Measurements from ENCODE around the gene SPATA24. TPM values are rescaled to one million over a fixed set of nuclear protein-coding genes. Genes with fewer than 3 reads are reported as not detected.
A peak's percentile ranks its signal among the peaks of the same experiment; 100 is the strongest.

Gene SPATA24
- total RNA-seq, 1 experiment from 2014 or later, result 13.0 TPM

- Histone ChIP-seq H3K9ac (ENCODE audit: extremely low read depth, insufficient read length, low read length) (no peak overlapping the region), H3K56ac (ENCODE audit: insufficient read length, low read depth, low read length) (no peak overlapping the region), H3K18ac (ENCODE audit: insufficient read length, low read depth, low read length) (no peak overlapping the region), H3K79me2 (ENCODE audit: insufficient read depth, low read length) (no peaks in the 10 kb centered on the region), H3K14ac (ENCODE audit: insufficient read depth, low read length) (no peak overlapping the region; the same call in 1 of the 2 replicates), H3K4me1 (ENCODE audit: insufficient read depth, low read length) (peaks cover 4% of the 10 kb centered on the region; the same call in 1 of the 2 replicates), H3K27me3 (ENCODE audit: insufficient read depth, low read length) (peaks cover 8% of the 10 kb centered on the region), H3K4ac (ENCODE audit: low read depth, low read length) (no peak overlapping the region), H3K79me1 (ENCODE audit: insufficient read depth, low read depth, low read length, poor library complexity, severe bottlenecking) (no peaks in the 10 kb centered on the region), H4K20me1 (ENCODE audit: control insufficient read depth, insufficient read depth, insufficient read length) (no peaks in the 10 kb centered on the region), H3K9me3 (ENCODE audit: control insufficient read depth, low read depth, low read length) (no peaks in the 10 kb centered on the region), H2BK15ac (ENCODE audit: low read depth, low read length) (no peak overlapping the region), H3K23ac (ENCODE audit: insufficient read length, low read depth, low read length) (no peak overlapping the region), H4K91ac (ENCODE audit: insufficient read length, low read depth, low read length) (no peak overlapping the region), H3K4me2 (ENCODE audit: insufficient read depth, insufficient read length, low read length) (no peak overlapping the region), H3K27ac (ENCODE audit: insufficient read length, low read depth, low read length) (no peak overlapping the region), H4K5ac (ENCODE audit: insufficient read length, low read depth, low read length) (no peak overlapping the region), H2AK5ac (ENCODE audit: insufficient read length, low read length) (no peak overlapping the region), H3K23me2 (ENCODE audit: insufficient read length, low read depth, low read length, poor library complexity, severe bottlenecking) (peaks cover 22% of the 10 kb centered on the region), H2BK12ac (ENCODE audit: insufficient read length, low read depth, low read length) (no peak overlapping the region), H3T11ph (ENCODE audit: low read length) (no peak overlapping the region), H2AFZ (ENCODE audit: low read length) (no peak overlapping the region), H2BK120ac (ENCODE audit: low read depth, low read length, poor library complexity, severe bottlenecking) (no peak overlapping the region), H2BK5ac (ENCODE audit: insufficient read length, low read length) (no peak overlapping the region), H4K8ac (replicated peaks; ENCODE audit: insufficient read length, low read depth, low read length) (no peak overlapping the region), H2BK20ac (ENCODE audit: low read depth, low read length, poor library complexity, severe bottlenecking) (no peak overlapping the region)
- Mint-ChIP-seq H3K27me3 (ENCODE audit: low read depth) (peaks cover 28% of the 10 kb centered on the region), H3K9me3 (no peaks in the 10 kb centered on the region), H3K36me3 (ENCODE audit: insufficient read depth in 1 of 3, low read depth in 3 of 3) (peaks cover 4 to 23% (median 16%) of the 10 kb centered on the region in 3 experiments), H3K4me3 (no peak overlapping the region), H3K4me1 (peaks cover 16 to 29% of the 10 kb centered on the region in 2 experiments), H3K27ac (peak overlapping the region in 1 of 3 experiments; percentile 83; a peak in 1 of 7 replicates)
- no peak for TF ChIP-seq CTCF (conservative IDR thresholded peaks at IDR 0.05)
- no CpG with 5 or more reads among the region's 8 CpGs for WGBS (ENCODE audit: extremely low coverage, insufficient read length, low lambda C conversion rate)
- no peak for DNase-seq
Observed at GRCh38 chr5:139396691-139397090, 7.2 kb downstream of the SPATA24 start.
